Dermis blood vessel endothelial cell (primary cell): ENCODE data around the gene OTUB2. TPM values are rescaled to one million over a fixed set of nuclear protein-coding genes. Genes with fewer than 3 reads are reported as not detected.

Experiments
- total RNA-seq: library from RNA; depleted of rRNA; stranded (reverse); fragments of >200 nt; gene quantifications from 2 replicates; pipeline ENCODE4 v1.2.3, GENCODE V29; 2014

OTUB2 gene
- total RNA-seq, 1 donor from 2014 or later = 0.68 TPM

Other genes starting within 250 kb of the OTUB2 start
- not detected in 2 replicates for gene PRIMA1, start 237.9 kb upstream of the OTUB2 start, total RNA-seq
- gene FAM181A, start 99.0 kb upstream of the OTUB2 start, total RNA-seq = not detected in 2 replicates
- 0.05 TPM in 1 of 2 replicates, not detected in the other for gene ASB2, start 49.8 kb upstream of the OTUB2 start, total RNA-seq
- not detected in 2 replicates for gene CCDC197, start 29.0 kb upstream of the OTUB2 start, total RNA-seq
- 108 and 135 TPM in 2 replicates for gene DDX24, start 54.9 kb downstream of the OTUB2 start, total RNA-seq
- 7.3 and 14.0 TPM in 2 replicates for gene IFI27L1, start 55.0 kb downstream of the OTUB2 start, total RNA-seq
- gene IFI27, start 84.4 kb downstream of the OTUB2 start, total RNA-seq = 75.5 and 375 TPM in 2 replicates
- gene IFI27L2, start 103.3 kb downstream of the OTUB2 start, total RNA-seq = 4.0 and 10.2 TPM in 2 replicates
- not detected in 2 replicates for gene PPP4R4, start 148.0 kb downstream of the OTUB2 start, total RNA-seq